ENCODE results near the gene DENND2A.
"Not testable (repeated sequence)": the region's sequence is repeated elsewhere in the genome, so short reads cannot be mapped to it uniquely, and the experiment has no call there.

DENND2A gene, protein sequence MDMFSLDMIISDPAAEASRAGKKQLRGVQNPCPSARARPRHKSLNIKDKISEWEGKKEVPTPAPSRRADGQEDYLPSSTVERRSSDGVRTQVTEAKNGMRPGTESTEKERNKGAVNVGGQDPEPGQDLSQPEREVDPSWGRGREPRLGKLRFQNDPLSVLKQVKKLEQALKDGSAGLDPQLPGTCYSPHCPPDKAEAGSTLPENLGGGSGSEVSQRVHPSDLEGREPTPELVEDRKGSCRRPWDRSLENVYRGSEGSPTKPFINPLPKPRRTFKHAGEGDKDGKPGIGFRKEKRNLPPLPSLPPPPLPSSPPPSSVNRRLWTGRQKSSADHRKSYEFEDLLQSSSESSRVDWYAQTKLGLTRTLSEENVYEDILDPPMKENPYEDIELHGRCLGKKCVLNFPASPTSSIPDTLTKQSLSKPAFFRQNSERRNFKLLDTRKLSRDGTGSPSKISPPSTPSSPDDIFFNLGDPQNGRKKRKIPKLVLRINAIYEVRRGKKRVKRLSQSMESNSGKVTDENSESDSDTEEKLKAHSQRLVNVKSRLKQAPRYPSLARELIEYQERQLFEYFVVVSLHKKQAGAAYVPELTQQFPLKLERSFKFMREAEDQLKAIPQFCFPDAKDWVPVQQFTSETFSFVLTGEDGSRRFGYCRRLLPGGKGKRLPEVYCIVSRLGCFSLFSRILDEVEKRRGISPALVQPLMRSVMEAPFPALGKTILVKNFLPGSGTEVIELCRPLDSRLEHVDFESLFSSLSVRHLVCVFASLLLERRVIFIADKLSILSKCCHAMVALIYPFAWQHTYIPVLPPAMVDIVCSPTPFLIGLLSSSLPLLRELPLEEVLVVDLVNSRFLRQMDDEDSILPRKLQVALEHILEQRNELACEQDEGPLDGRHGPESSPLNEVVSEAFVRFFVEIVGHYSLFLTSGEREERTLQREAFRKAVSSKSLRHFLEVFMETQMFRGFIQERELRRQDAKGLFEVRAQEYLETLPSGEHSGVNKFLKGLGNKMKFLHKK

DNA sequence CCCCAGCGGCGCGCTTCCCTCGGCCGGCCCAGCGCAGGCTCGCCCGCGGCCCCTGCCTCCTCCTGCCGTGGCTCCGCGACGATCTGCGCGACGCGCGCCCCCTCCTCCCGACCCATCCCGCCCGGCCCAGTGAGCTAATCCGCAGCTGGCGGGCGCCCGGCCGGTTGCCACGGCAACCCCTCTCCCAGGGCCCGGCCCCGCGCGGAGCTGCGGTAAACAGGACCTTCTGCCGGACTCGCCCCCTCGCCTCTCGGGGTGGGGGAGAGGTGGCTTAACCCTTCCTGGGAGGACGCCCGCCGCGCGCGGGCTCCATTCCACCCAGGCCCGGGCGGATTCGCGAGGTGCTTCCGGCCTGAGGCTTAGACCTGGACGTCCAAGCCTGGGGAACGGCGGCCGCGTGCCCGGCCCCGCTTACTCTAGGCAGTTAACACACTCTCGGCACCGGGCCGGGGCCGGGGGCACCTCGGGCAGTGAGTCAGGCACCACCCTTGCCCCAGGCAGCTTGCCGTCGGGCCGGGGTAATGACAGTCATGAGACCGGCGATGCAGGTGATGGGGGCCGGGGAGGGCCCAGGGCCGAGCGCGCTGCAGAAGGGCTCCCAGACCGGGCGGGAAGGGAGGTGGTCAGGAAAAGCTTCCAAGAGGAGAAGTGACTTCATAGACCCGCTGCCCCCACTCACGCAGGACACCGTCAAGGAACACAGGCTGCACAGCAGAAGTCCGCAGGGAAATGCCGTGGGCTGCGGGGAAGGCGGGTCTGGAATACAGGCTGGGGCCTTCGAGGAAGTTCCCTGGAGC, at the start of gene DENND2A:
Gene DENND2A (minus strand): TSS at position 87 of the 797 bp plus-strand sequence. CDS start 38,416 bp downstream, outside the sequence.
- peak; percentile 79 for DNase-seq (ENCODE audit: low spot score)

DNA sequence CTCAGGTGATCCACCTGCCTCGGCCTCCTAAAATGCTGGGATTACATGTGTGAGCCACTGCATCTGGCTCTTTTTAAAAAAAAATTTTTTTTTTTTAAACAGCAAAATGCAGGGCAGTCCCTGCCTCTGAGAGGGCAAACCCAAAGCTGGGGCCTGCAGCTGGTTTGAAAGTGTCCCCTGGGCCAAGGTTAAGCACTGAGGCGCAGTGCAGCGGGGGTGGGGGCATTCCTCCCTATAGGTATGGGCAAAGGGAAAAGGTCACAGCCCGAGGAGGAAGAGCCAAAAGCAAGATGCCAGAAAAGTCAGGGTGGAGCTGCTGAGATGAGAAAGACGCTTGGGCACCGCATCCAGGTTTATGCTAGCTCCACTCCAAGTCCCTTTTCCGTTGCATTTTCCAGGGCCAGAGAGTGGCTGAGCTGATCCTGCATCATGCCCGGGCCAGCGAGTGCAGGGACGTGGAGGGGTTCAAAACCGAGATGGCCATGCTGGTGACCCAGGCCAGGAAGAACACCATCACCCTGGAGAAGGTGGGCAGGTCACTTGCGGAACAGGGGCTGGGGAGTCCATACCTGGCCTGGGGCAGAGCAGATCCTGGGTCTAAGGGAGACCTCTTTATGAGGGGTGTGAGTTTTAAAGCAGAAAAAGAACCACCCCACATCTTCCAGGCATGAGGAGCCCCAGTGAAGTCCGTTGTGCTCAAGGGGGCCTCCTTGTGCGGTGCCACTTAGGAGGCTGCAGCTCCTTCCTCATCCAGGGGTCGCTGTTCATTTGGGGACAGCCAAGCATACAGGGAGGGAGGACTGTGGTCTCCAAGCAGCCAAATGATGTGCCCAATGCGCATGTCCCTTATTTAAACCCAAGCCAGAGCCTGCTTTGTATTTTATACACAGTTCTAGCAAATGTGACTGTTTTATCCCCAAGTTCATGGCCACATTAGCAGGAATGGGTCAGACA, 48.9 kb upstream of the DENND2A start:
- no peak for DNase-seq (ENCODE audit: low spot score)

DNA sequence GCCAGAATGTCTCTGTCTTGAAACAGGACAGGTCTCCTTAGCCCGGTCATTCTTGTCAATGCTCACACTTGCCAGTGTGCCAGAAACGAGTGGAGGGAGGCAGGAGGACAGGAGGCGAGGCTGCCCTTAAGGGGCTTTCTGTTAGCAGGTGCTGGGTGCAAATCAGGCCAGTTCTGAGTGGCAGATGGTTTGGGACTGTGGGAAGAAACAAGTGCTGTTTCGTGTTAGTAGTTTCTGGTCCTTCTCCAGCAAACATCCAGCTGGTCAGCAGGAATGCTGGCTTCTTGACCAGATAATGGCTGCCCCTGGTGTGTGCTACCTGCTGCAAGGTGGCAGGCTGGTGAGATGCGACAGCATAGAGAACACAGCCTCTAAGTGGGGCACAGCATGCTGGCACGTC, 47.7 kb upstream of the DENND2A start:
- DNase-seq (ENCODE audit: low spot score) = no peak

DNA sequence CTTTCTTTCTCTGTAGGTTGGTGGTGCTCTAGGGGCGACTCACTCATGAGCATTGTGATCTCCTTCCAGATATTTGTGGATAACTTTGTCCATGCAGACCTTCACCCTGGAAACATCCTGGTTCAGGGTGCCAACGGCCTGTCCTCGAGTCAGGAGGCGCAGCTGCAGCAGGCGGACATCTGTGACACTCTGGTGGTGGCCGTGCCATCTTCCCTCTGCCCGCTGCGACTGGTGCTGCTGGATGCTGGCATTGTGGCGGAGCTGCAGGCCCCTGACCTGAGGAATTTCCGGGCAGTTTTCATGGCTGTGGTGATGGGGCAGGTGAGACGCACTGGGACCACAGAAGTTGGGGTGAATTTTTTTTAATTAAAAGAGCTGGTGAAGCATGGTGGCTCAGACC, 46.3 kb upstream of the DENND2A start:
- DNase-seq (ENCODE audit: low spot score) = no peak

DNA sequence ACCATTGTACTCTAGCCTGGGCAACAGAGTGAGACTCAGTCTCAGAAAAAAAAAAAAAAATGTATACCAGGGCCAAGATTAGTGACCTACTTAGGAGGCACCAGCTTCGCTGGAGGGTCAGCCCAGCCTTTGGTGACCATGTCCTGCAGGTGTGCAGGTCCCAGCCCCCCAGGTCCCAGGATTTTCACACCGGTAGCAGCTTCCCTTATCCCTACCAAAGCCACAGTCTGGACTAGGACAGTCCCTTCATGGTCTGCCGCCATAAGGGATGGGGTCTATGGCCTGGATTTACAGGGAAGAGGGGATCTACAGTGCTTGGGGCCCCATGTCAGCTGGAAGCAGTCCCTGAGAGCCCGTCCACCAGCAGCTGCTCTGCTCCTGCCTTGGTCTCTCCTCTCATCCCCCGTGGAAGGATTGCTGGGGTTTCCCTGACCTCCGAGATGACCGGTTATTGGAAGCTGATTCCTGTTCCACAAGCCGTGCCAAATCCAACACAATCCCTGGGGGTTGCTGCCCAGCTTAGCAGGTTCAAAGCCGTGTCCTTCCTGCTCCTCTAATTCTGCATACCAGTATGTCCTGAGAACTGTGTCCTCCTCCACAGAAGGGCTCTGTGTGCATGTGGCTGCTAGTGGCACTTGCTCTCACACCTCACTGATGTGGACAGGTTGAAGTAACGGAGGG, 44.9 kb upstream of the DENND2A start:
- no peak for DNase-seq (ENCODE audit: low spot score)

DNA sequence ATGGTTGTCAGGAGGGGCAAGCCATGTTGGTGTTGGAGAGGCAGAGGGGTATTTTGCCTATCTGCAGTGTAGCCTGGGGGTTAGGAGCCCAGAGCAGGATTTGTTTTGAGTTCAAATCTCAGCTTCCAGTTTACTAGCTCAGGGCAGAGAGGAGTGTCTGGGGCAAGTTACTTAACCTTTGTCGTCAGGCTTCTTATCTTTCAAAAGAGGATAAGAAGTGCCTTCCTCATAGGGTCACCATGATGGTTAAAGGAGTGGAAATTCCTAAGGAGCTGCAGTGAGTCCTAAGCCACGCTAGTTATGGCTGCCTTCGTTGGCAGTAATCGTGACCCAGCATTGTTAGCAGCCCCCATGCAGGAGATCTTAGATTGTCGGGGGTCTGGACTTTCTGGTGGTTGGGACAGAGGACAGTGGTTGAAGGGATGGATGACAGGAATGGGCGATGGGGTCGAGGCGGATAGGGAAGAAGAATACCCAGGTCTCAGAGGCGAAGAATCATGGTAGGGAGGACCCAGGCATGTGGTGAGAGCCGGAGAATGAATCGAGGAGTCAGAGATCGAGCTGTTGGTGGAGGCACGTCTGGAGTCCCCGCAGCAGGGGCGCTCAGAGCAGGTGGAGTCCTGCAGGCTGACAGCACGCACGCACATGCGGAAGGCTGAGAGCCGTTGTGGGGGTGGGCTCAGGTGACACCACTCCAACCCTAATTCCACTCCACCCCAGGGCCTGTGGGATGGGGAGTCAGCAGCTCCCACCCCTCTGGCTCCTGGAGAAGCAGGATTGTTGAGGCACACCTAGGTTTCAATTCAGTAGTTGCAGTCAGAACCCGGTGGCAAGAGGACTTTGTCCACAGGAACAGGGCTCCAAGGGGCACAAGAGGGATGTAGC, 43.7 kb upstream of the DENND2A start:
- DNase-seq (ENCODE audit: low spot score) = no peak

DNA sequence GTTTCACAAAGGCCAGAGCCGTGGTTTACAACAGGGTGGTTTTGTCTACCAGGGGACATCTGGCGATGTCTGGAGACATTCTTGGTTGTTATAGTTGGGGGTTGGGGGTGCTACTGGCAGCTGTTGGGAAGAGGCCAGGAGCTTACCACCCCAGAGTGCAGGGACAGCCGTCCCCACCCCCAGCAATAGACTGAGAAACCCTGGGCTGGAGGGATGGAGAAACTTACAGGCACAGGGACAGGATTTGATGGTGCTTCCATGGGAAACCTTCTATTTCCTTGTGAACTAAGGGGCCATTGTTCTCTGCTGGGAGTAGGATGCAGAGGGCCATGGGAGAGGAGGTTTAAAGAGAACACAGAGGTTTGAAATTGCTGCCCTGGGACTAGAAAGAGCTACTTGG, 43.0 kb upstream of the DENND2A start:
- no peak for DNase-seq (ENCODE audit: low spot score)

DNA sequence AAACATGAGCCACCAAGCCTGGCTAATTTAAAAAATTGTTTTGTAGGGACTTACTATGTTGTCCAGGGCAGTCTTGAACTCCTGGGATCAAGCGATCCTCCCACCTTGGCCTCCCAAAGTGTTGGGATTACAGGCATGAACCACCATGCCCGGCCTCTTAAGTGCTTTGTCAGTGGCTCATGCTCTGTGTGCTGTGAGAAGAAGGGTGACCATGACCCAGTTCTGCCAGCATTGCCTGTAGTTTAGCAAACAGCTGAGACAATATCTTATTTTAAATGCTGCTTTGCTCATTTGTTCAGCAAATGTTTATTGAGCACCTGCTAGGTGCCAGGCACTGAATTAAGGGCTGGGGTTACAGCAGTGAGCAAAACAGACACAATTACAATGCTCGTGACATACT, 41.2 kb upstream of the DENND2A start:
- DNase-seq (ENCODE audit: low spot score) = no peak

DNA sequence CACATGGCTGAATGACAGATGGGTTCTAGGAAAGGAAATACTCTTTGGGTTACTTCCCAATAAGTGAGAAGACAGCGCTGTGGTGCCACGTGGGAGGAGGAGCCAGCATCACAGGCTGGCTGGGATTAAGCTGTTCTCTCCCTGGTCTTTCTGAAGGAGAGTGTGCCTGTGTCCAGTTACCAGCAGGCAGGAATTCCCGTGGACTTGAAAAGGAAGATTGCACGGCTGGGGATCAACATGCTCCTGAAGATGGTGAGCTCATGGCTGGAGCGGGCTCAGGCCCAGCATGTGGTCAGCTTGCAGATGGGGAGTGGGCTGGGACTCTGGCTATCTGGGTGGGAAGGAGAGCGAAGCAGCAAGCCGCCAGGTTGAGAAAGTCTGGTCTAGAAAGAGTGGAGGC, 40.3 kb upstream of the DENND2A start:
- DNase-seq (ENCODE audit: low spot score) = no peak

DNA sequence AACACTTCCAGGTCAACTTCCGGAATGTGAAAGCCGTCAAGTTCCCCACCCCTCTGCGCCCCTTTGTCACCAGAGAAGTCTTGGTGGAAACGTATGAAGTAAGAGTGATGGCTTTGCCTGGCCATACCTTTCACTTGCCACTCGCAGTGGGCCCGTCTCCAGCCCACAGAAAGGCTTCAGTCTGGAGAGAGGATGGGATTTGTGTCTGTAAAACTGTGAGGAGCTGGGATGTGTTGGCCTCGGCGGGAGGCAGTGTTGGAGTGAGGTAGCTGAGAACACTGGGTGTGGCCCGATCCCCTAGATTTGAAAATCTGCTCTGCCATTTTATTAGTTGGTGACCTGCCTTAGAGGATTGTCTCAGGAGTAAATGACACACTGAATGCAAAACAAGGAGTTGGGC, 38.6 kb upstream of the DENND2A start:
- no peak for DNase-seq (ENCODE audit: low spot score)

DNA sequence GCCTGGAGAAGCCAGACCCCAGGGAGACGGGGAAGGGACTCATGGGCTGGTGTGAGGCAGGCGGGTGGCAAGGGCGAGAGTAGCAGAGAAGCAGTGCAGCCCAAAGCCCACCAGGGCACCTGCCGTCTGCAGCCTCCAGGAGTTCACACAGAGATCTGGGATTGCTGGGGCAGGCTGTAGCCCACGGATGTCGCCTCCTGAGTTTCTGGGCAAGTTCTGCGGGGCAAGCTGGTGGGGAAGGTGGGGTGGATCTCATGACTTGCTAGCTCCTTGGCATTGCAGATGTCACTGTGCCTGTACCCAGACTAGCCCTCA, 38.2 kb upstream of the DENND2A start:
- no peak for DNase-seq (ENCODE audit: low spot score)

DNA sequence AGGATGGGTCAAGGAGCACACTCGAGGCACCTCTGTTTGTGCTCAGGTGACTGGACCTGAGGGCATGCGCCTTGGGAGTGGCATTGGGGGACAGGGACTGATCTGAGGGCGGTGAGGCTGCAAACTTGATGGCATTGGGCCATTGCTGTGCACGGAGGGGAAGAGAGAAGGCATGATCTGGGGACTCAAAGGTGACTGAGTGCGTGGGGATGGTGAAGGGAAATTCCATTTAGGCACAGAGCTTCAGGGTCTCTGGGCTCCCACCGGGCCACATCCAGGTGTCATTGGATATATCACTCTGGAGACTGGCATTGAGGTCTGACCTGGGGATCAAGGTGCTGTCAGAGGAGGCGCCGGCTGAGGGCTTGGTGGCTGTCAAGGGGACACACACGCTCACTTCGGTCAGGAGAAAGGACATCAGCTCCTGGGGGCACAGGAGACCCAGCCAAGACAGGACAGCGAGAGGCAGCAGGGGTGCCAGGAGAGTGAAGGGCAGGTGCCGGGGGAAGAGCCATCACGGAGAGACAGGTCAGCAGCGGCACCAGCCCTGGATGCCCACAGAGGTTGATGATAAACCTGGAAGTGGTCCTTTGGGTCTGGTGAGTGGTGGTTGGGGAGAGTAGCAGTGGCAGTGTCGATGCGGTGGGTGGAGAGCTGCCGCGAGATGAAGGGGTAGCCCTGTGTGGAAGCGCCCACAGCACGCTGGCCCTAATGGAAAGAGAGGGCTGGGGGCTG, 37.6 kb upstream of the DENND2A start:
- no peak for DNase-seq (ENCODE audit: low spot score)

DNA sequence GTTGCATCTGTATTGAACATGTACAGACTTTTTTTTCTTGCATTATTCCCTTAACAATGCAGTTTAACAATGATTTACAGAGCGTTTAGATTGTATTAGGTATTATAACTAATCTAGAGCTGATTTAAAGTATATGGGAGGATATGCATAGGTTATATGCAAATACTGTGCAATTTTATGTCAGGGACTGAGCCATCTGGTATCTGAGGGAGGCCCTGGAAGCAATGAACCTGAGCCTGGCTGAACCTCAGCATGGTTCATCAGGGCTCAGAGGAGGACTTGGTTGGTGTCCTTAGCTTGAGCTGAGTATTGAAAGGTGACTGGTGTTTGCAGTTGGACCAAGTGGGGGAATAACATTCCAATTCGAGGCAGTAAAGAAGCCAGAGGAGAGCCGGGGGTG, 36.9 kb upstream of the DENND2A start:
- DNase-seq (ENCODE audit: low spot score) = no peak

DNA sequence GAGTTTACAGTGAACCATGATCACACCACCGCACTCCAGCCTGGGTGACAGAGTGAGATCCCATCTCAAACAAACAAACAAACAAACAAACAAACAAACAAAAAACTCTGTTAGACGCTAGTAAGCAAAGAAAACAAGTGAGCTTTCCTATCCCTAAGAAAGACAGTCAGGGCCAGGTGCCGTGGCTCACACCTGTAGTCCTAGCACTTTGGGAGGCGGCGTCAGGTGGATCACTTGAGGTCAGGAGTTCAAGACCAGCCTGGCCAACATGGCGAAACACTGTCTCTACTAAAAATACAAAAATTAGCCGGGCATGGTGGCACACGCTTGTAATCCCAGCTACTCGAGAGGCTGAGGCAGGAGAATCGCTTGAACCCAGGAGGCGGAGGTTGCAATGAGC, 36.3 kb upstream of the DENND2A start:
- DNase-seq (ENCODE audit: low spot score) = not testable (repeated sequence)

DNA sequence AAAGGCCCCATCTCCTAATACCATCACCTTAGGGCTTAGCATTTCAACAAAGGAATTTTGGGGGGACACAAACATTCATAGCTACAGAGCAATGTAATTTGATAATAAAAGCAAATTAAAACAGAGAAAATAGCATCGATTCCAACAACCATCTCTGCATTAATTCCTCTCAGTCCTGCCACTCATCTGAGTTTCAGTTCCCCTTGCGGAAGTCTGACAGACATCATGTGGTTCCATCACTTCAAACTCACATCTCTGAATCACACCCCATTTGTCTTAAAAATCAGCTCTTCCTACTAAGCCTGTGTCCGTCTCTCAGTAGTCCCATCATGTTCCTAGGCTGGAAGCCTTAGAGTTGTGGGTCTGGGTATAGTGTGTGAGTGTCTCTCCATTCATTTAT, 35.7 kb upstream of the DENND2A start:
- DNase-seq (ENCODE audit: low spot score) = no peak

DNA sequence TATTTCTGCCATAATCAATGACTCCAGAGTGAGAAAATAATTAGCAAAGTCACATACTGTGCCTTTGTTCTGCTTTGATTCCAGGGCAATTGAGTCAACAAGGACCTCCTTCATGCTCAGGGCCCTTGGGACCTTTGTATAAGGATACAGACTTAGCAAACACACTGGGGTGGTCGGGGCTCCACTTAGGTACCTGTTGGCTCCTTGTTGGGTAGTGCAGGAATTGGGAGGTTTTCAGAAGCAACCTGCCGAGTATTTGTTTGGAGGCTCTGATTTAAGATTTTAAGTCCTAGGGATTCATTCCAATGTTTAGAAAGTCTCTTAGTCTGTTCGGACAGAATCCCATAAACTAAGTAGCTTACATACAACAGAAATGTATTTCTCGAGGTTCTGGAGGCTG, 35.1 kb upstream of the DENND2A start:
- DNase-seq (ENCODE audit: low spot score) = no peak

DNA sequence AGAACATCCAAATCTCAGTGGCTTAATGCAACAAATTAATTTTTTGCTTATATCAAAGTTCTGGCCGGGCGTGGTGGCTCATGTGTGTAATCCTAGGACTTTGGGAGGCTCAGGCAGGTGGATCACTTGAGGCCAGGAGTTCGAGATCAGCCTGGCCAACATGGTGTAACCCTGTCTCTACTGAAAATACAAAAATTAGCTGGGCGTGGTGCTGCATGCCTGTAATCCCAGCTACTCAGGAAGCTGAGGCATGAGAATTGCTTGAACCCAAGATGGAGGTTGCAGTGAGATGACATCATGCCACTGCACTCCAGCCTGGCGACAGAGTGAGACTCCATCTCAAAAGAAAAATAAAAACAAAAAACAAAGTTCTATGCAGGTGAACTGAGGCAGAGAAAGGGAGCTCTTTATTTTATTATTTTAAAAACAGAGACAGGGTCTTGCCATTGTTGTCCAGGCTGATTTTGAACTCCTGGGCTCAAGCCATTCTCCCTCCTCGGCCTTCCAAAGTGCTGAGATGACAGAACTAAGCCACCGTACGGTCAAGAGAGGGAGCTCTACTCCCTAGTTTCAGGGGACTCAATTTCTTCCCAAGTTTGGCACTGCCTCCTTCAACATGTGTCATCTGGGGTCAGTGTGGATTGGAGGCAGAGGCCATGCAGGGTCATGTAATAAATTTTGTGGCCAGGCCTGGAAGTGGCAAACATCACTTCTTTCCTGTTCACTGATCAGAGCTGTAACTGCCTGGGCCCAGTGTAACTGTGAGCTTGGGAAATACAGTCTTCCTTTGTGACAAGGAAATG, 34.5 kb upstream of the DENND2A start:
- DNase-seq (ENCODE audit: low spot score) = peak; percentile 82

DNA sequence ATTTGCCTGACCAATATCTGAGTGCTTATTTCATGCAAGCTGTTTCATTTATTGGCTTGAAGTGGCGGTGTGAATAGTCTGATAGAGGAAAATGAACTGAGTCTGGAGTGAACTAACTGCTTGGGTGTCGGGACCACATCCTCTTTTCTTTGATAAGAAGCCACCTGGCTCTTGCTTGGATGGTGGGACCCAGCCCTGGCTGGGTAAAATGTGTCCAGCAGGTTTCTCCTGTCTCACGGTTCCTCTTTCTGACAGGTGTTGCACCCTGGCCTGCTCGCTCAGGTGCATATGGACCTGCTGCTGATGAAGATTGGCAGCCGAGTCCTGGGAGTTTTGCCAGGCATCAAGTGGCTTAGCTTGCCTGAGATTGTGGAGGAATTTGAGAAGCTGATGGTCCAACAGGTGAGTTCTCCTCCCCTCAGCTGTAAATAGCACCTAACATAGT, 33.8 kb upstream of the DENND2A start:
- no peak for DNase-seq (ENCODE audit: low spot score)

Measured in AG20443 (cell line).